B cell (primary cell): ENCODE measurements around the gene NMNAT2. TPM values are rescaled to one million over a fixed set of nuclear protein-coding genes. Genes with fewer than 3 reads are reported as not detected.

ENCODE experiments used
- ATAC-seq: fragments of 200-7000 bp; cut with Tn5 transposase; one replicate; pipeline ENCODE4 v1.10.0; 2021; ENCODE audit warnings: low read depth, mild to moderate bottlenecking, moderate number of reproducible peaks, moderate library complexity
- CTCF ChIA-PET: fragments of 350-600 bp; sonication (Branson Sonifier 250); formaldehyde crosslinking; loops from one replicate; lab custom pipeline; 2021; ENCODE audit warnings: antibody characterized with exemption, inconsistent platforms; lab: Charles Lee
- POLR2A ChIA-PET: fragments of 350-600 bp; sonication (Branson Sonifier 250); formaldehyde crosslinking; loops from one replicate; lab custom pipeline; 2021; ENCODE audit warnings: antibody characterized with exemption; lab: Charles Lee
- DNase-seq: peaks from one replicate; pipeline ENCODE4 v3.0.0; 2013
- H2AFZ ChIP-seq: 2 replicates; pipeline ENCODE4 v1.6.1; 2012; ENCODE audit warnings: mild to moderate bottlenecking, low read depth, low read length; ENCODE audit not compliant: insufficient read depth, poor library complexity, severe bottlenecking
- H3K27ac ChIP-seq, 2 donors: 1 replicate in 1 of 2; 2 replicates in 1 of 2; pipeline ENCODE4 v1.5.1; 2012 to 2013; ENCODE audit warnings: low read length in 2 of 2, mild to moderate bottlenecking in 2 of 2, moderate library complexity in 1 of 2
- H3K27me3 ChIP-seq, 4 experiments: fragments of 200-600 bp in 1 of 4; sonication (generic) in 1 of 4; replicated peaks in 1 of 4; 1 replicate in 2 of 4; 2 replicates in 2 of 4; pipeline versions ENCODE4 v1.6.1 to v1.7.0; 2013 to 2016; ENCODE audit warnings: low read length in 3 of 4, mild to moderate bottlenecking in 2 of 4, mixed read lengths in 1 of 4, moderate library complexity in 1 of 4; ENCODE audit not compliant: insufficient read depth in 4 of 4, control insufficient read depth in 3 of 4; ENCODE audit errors: control extremely low read depth in 1 of 4
- H3K36me3 ChIP-seq, 2 experiments: replicated peaks in 1 of 2; 1 replicate in 1 of 2; 2 replicates in 1 of 2; pipeline versions ENCODE4 v1.6.1 to v1.7.1; 2013; ENCODE audit warnings: low read length in 1 of 2; ENCODE audit not compliant: insufficient read depth in 2 of 2, control insufficient read depth in 1 of 2; ENCODE audit errors: control extremely low read depth in 1 of 2, extremely low read depth in 1 of 2
- H3K4me1 ChIP-seq, 2 donors: fragments of 200-600 bp in 1 of 2; sonication (generic) in 1 of 2; 1 replicate in 1 of 2; 2 replicates in 1 of 2; pipeline versions ENCODE4 v1.5.1 to v1.6.1; 2013 to 2017; ENCODE audit warnings: low read length in 2 of 2; ENCODE audit not compliant: control insufficient read depth in 2 of 2, insufficient read depth in 2 of 2
- H3K4me2 ChIP-seq: replicated peaks from 2 replicates; pipeline ENCODE3; 2012; ENCODE audit warnings: mild to moderate bottlenecking, low read depth, low read length; ENCODE audit not compliant: poor library complexity, severe bottlenecking
- H3K4me3 ChIP-seq, 5 experiments: fragments of 200-600 bp in 1 of 5; sonication (generic) in 1 of 5; 1 replicate in 3 of 5; 2 replicates in 2 of 5; pipeline versions ENCODE4 v1.5.1 to v1.7.0; 2011 to 2016; ENCODE audit warnings: low read length in 4 of 5, mild to moderate bottlenecking in 4 of 5, low read depth in 2 of 5, control low read depth in 1 of 5, moderate library complexity in 1 of 5; ENCODE audit not compliant: insufficient read depth in 1 of 5; ENCODE audit errors: control extremely low read depth in 1 of 5, extremely low read depth in 1 of 5
- H3K79me2 ChIP-seq: fragments of 200-600 bp; sonication (generic); one replicate; pipeline ENCODE4 v1.6.0; 2016; ENCODE audit warnings: low read length; ENCODE audit not compliant: control insufficient read depth, insufficient read depth
- H3K9ac ChIP-seq: fragments of 200-600 bp; sonication (generic); 2 replicates; pipeline ENCODE4 v1.6.1; 2017; ENCODE audit warnings: mild to moderate bottlenecking, low read length, moderate library complexity
- H3K9me3 ChIP-seq, 3 donors: one replicate each; pipeline versions ENCODE4 v1.6.1 to v1.7.1; 2013; ENCODE audit warnings: low read length in 2 of 3; ENCODE audit not compliant: control insufficient read depth in 2 of 3, insufficient read depth in 1 of 3; ENCODE audit errors: control extremely low read depth in 1 of 3
- H4K20me1 ChIP-seq: 2 replicates; pipeline ENCODE4 v1.6.0; 2012; ENCODE audit warnings: mild to moderate bottlenecking, low read length; ENCODE audit not compliant: insufficient read depth, control insufficient read depth, poor library complexity, severe bottlenecking
- H3K27ac Mint-ChIP-seq: one replicate; pipeline ENCODE4 v1.8.0; 2021; ENCODE audit warnings: mixed read lengths
- H3K27me3 Mint-ChIP-seq: one replicate; pipeline ENCODE4 v1.8.0; 2021; ENCODE audit warnings: mixed read lengths
- H3K4me1 Mint-ChIP-seq: one replicate; pipeline ENCODE4 v1.8.0; 2021; ENCODE audit warnings: mixed read lengths
- H3K4me3 Mint-ChIP-seq: one replicate; pipeline ENCODE4 v1.8.0; 2021; ENCODE audit warnings: mixed read lengths
- H3K9me3 Mint-ChIP-seq: one replicate; pipeline ENCODE4 v1.8.0; 2022; ENCODE audit warnings: mixed read lengths; ENCODE audit not compliant: insufficient read depth
- CTCF ChIP-seq: fragments of 200-600 bp; IDR thresholded peaks from one replicate; pipeline ENCODE4 v1.8.0; 2022; ENCODE audit warnings: antibody characterized with exemption, mild to moderate bottlenecking
- EZH2 ChIP-seq: IDR thresholded peaks from 2 replicates; pipeline ENCODE4 v1.6.1; 2012; ENCODE audit warnings: borderline replicate concordance, low read depth, mild to moderate bottlenecking, moderate library complexity, low read length; ENCODE audit not compliant: insufficient read depth, poor library complexity, severe bottlenecking
- WGBS: methylation state at CpG from one replicate; pipeline ENCODE4 v1.1.5; 2013; ENCODE audit warnings: missing lambda C conversion rate; ENCODE audit not compliant: insufficient coverage; 5-methylcytosine and 5-hydroxymethylcytosine counted together
- intact Hi-C: fragments of 100-400 bp; cut with micrococcal nuclease; formaldehyde crosslinking; loops from one replicate; pipeline ENCODE4 v1.10.0; 2022
- polyA plus RNA-seq: library from polyadenylated mRNA; depleted of rRNA; stranded (reverse); fragments of >200 nt; gene quantifications from 2 replicates; pipeline ENCODE4 v1.2.3, GENCODE V29; 2012
- total RNA-seq, 2 donors: library from RNA; stranded (reverse); fragments of 120-200 nt in 1 of 2; gene quantifications; 1 replicate in 1 of 2; 2 replicates in 1 of 2; pipeline versions ENCODE4 v1.2.3 to v1.2.4, GENCODE V29; 2013 to 2022

The NMNAT2 gene
- total and polyA plus RNA-seq, 2 donors (not counting 1 experiment from before 2014, with no cell fraction given), result not detected

- Mint-ChIP-seq H3K27ac (no peak overlapping the region), H3K27me3 (peaks cover 13% of the 10 kb centered on the region), H3K4me3 (no peak overlapping the region), H3K9me3 (no peaks in the 10 kb centered on the region), H3K4me1 (peaks cover 8% of the 10 kb centered on the region)
- no peak overlapping the region for H3K4me3 ChIP-seq
- intact Hi-C loops, result no loop called here
- TF ChIP-seq EZH2 (no peak), CTCF (no peak)
- no peak overlapping the region for H2AFZ ChIP-seq
- peaks cover 0 to 16% (median 2%) of the 10 kb centered on the region in 4 experiments for H3K27me3 ChIP-seq
- H3K27ac ChIP-seq, result no peak overlapping the region
- no peak for ATAC-seq
- no peaks in the 10 kb centered on the region for H3K36me3 ChIP-seq
- no peak overlapping the region for H3K4me2 ChIP-seq
- DNase-seq, result no peak
- ChIA-PET POLR2A (no interaction called here), CTCF (no interaction called here)
- no peaks in the 10 kb centered on the region for H3K79me2 ChIP-seq
- H3K9me3 ChIP-seq, result peaks cover 0 to 3% (median 0%) of the 10 kb centered on the region in 3 donors
- 96% methylated on average over 2 of the region's 3 CpGs for WGBS
- no peaks in the 10 kb centered on the region for H4K20me1 ChIP-seq
- peaks cover 7 to 10% of the 10 kb centered on the region in 2 donors for H3K4me1 ChIP-seq
- H3K9ac ChIP-seq, result no peak overlapping the region
Observed at GRCh38 chr1:183303901-183304300, 114.3 kb downstream of the NMNAT2 start.

GRCh38 chr1:183303323-183303645 is 114.9 kb downstream of the NMNAT2 start:
- Histone ChIP-seq H3K4me2 (no peak overlapping the region), H3K9ac (no peak overlapping the region), H3K4me3 (no peak overlapping the region), H3K27me3 (peaks cover 0 to 16% (median 2%) of the 10 kb centered on the region in 4 experiments), H3K36me3 (no peaks in the 10 kb centered on the region), H3K9me3 (no peaks in the 10 kb centered on the region), H4K20me1 (no peaks in the 10 kb centered on the region), H3K4me1 (peaks cover 7 to 10% of the 10 kb centered on the region in 2 donors), H3K27ac (no peak overlapping the region), H3K79me2 (no peaks in the 10 kb centered on the region), H2AFZ (no peak overlapping the region)
- no peak overlapping the region for H3K4me3 Mint-ChIP-seq
- intact Hi-C loops, result no loop called here
- no peak for TF ChIP-seq EZH2
- no peak for TF ChIP-seq CTCF
- peaks cover 11% of the 10 kb centered on the region for H3K27me3 Mint-ChIP-seq
- DNase-seq (no peak), ATAC-seq (no peak)
- ChIA-PET POLR2A (no interaction called here), CTCF (no interaction called here)
- no peaks in the 10 kb centered on the region for H3K9me3 Mint-ChIP-seq
- 70% methylated on average over 2 of the region's 4 CpGs for WGBS
- peaks cover 8% of the 10 kb centered on the region for H3K4me1 Mint-ChIP-seq
- H3K27ac Mint-ChIP-seq, result no peak overlapping the region
